Cerebellar nuclear complex (tissue), 1 donor: ENCODE data around the gene STAB2.

Experiments used
- DNase-seq, 2 experiments: peaks; one replicate each; lab custom pipeline; 2025; lab: John Stamatoyannopoulos, UW

STAB2 gene, protein sequence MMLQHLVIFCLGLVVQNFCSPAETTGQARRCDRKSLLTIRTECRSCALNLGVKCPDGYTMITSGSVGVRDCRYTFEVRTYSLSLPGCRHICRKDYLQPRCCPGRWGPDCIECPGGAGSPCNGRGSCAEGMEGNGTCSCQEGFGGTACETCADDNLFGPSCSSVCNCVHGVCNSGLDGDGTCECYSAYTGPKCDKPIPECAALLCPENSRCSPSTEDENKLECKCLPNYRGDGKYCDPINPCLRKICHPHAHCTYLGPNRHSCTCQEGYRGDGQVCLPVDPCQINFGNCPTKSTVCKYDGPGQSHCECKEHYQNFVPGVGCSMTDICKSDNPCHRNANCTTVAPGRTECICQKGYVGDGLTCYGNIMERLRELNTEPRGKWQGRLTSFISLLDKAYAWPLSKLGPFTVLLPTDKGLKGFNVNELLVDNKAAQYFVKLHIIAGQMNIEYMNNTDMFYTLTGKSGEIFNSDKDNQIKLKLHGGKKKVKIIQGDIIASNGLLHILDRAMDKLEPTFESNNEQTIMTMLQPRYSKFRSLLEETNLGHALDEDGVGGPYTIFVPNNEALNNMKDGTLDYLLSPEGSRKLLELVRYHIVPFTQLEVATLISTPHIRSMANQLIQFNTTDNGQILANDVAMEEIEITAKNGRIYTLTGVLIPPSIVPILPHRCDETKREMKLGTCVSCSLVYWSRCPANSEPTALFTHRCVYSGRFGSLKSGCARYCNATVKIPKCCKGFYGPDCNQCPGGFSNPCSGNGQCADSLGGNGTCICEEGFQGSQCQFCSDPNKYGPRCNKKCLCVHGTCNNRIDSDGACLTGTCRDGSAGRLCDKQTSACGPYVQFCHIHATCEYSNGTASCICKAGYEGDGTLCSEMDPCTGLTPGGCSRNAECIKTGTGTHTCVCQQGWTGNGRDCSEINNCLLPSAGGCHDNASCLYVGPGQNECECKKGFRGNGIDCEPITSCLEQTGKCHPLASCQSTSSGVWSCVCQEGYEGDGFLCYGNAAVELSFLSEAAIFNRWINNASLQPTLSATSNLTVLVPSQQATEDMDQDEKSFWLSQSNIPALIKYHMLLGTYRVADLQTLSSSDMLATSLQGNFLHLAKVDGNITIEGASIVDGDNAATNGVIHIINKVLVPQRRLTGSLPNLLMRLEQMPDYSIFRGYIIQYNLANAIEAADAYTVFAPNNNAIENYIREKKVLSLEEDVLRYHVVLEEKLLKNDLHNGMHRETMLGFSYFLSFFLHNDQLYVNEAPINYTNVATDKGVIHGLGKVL (N-terminal part only)

DNA sequence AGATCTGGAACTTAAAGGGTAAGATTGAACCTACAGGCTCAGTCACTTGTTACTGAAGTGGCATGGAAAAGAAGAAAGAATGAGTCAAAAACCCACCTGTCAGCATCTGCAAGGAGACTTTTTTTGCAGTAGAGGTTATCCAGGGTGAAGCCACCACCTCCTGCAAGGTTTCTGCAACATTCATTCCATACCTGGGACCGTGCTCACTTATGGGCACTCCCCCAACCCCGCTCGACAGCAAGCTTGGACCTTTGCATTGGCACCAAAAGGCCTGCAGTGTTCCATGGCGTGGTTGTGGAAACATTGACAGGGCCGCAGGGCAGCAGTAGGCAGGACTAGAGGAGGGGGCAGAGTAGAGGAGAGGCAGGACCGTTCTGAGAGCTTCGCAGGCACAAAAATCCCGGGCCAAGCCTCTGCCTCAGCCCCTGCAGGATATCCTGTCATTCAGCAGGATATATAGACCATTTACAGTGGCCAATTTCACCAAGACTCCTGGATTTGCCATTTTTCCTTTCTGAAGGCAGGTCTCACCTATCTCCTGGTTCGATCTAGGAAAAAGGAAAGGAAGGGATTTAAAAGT, at the start of gene STAB2:
Gene STAB2, plus strand, starts transcription at position 483 of the 580 bp plus-strand sequence. CDS start 204 bp downstream, outside the sequence.
- DNase-seq = no peak

DNA sequence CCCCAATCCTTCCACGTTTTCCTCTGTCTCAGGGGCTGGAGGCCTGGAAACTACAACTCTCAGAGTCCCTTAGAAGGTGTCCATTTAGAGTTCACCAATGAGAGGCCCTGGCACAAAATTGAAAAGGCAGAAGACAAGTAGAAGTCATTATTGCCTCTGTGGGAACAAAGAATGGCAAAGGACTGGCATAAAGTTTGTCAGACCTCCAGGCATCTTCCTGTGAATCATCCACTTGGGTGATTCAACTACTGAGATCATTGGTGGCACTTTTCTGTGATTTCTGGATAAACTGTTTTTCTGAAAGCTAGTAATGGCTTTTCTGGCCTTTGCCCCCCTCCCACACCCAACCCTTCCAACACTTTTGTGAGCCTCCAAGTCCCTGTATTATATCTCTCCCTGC, 48.7 kb upstream of the STAB2 start:
- DNase-seq = no peak

- DNase-seq = no peak
Observed at GRCh38 chr12:103540319-103540718, 46.8 kb upstream of the STAB2 start.

- DNase-seq = no peak
Observed at GRCh38 chr12:103542078-103542477, 45.0 kb upstream of the STAB2 start.

DNA sequence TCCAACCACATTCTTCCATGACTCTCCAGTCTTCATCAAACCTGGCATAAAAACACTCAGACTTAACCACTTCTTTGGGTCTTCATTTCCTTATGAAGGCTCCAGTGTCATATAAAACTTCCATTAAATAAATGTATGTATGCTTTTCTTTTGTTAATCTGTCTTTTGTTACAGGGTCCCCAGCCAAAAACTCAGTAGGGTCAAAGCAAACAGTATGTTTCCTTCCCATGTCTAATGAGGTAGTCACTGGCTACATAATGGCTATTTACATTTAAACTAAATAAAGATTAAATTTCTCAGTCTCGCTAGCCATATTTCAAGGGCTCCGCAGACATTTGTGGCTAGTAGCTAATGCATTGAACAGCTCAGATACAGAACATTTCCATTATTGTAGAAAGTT, 40.1 kb upstream of the STAB2 start:
- DNase-seq = no peak

GRCh38 chr12:103547376-103547775, 39.7 kb upstream of the STAB2 start:
- no peak for DNase-seq

DNA sequence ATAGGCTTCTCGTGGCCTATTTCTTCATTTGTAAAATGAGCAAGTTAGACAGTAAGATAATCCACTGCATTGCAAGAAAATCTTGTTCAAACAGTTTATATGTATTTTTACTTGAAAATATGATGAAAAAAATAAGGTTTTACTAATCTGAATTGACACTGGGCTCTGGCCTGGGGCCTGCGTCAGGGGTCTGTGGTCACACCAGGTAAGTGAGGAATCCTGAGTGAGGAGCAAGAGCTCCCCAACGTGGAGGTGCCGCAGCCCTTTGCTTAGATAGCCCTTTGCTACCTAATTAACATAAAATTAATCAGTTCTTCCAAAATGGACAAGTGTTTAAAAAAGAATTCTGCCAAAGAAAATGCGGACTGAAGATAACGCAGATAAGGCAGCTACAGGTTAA, 39.1 kb upstream of the STAB2 start:
- no peak for DNase-seq

DNA sequence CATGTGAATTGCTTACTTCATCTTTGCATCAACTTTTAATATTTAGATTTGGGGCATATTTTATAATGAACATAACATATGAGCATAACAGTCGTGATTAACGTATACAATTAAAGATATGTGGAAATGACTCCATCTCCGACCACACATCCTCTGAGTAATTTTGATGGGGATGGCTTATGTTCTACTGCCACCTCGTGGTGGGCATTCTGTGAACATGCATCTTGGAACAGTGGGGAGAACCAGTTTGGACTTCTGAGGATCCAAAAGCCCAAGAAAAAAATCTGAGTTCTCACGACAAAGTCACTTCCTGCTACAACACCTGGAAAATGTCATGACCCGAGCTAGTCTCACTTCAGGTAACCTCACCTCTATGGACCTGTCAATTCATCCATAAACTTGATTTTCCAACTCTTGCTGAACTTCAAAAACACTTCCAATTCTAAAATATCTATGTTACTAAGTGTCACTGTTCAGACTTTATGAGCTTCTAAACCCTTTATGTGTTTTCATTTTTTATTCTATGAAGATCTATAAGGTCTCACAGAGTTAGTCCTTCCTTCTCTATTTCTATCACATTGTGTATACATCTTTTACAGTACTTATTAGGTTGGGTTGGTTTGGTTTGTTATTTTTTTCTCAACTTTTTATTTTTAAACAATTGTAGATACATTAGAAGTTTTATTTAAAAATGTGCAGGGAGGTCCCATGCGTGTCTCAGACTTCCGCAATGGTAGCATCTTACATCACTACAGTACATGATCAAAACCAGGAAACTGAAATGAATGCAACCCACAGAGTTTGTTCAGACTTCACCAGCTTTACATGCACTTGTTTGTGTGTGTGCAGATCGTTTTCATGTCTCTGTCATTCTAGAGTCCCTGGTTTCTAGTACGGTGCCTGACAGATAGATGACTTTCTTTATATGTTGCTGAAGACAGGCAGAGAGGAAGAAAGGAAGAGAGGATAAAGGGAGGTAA, 38.2 kb upstream of the STAB2 start:
- DNase-seq = no peak

GRCh38 chr12:103556890-103557627, 30.0 kb upstream of the STAB2 start:
- no peak for DNase-seq

DNA sequence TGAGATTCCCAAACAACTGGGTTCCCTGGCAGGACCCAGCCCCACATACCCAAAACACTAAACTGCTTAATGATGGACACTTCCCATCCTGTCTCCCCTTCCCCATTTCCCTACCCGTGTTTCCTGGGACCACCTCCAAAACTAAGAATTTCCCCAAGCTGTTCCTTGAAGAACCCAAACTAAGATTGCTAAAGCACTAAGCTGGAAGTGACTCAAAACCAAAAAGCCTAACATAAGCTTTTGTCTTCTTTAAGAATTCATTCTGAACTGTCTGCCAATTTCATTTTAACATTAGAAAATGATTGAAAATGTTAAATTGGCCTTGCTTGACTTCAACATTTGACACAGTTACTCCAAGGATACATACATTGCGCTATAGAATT, 29.5 kb upstream of the STAB2 start:
- no peak for DNase-seq

DNA sequence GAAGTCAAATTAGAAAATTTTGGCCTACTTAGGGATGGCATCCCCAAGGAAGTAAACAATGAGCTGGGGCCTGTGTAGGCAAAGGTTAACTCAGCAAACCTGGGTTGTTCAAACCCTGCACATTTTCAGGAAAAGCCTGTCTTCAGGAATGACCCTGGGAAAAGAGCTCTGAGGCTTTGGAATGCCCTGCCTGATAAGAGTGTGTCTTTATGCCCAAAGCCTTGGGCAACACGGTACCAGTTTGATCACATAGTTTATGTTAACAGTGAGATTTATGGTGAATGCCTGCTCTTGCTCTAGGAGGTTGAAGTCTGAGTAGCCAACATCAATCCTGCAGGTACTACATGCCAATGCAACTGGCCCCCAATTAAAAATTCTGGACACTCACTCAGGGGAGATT, 28.2 kb upstream of the STAB2 start:
- DNase-seq = no peak

GRCh38 chr12:103560604-103561101, 26.4 kb upstream of the STAB2 start:
- no peak for DNase-seq

- DNase-seq = no peak
Observed at GRCh38 chr12:103561174-103561573, 25.9 kb upstream of the STAB2 start.

DNA sequence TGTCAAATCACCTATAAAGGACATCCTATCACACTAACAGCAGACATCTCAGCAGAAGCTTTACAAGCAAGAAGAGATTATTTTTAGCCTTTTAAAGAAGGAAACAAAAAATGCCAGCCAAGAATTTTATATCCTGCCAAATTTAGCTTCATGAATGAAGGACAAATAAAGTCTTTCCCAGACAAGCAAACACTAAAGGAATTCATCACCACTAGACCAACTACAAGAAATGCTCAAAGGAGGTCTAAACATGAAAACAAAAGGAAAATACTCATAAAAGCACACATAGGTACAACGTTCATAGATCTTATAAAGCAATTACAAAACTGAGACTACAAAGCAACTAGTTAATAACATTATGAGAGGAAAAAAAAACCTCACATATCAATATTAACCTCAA, 20.7 kb upstream of the STAB2 start:
- DNase-seq = no peak

DNA sequence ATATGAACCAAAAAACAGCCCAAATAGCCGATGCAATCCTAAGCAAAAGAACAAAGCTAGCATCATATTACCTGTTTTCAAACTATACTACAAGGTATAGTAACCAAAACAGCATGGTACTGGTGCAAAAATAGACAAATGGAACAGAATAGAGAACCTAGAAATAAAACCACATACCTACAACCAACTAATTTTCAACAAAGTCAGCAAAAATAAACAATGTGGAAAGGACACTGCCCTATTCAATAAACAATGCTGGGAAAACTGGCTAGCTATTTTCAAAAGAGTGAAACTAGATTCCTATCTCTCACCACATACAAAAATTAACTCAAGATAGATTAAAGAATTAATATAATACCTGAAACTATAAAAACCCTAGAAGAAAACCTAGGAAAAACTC, 17.8 kb upstream of the STAB2 start:
- no peak for DNase-seq

DNA sequence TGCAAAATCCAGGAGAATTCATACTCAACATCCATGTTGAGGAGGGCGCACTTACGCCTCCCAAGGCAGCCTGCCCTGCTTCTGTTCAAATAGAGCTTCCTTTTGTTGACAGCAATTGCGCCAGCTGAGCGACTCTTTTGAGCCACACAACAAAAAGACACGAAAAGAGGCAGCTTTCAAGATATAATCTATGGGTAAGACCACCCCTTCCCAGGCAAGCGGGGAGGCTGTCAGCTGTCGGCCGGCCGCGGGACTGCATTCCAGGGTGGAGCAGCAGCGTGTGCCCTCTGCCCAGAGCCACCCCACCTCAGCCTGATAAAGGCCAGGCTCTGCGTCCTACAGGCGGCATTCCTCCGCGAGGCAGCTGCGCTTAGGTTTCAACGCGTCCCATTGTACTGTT, 15.8 kb upstream of the STAB2 start:
- no peak for DNase-seq

DNA sequence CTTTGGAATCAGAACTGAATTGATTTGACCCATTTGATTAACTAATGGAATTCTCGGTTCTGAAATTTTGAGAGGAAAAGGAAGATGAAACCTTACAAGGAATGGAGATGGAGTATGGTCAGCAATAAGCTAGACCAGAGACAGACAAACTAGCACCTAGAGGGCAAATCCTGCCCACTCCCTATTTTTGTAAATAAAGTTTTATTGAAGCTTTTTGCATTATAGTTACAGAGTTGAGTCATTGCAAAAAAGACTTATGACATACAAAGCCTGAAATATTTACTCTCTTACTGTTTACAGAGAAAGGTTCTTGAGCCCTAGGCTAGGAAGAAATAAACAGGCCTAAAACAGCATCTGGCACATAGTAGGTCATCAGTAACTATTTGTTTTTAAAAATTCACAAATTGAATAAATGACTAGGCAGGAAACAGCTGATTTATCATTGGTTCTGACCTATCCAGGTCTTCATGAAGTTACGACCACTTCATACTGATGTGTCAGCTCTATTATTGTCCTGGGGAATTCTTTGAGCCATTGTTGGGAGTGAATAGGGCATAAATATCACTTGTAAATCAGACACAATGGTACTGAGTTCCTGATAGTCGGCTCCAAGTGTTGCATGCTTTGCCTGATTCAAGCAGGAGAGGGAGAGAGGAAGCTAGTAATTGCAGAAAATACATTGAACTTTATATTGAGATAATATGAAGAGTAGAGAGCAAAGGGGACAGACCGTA, 14.6 kb upstream of the STAB2 start:
- DNase-seq = no peak

DNA sequence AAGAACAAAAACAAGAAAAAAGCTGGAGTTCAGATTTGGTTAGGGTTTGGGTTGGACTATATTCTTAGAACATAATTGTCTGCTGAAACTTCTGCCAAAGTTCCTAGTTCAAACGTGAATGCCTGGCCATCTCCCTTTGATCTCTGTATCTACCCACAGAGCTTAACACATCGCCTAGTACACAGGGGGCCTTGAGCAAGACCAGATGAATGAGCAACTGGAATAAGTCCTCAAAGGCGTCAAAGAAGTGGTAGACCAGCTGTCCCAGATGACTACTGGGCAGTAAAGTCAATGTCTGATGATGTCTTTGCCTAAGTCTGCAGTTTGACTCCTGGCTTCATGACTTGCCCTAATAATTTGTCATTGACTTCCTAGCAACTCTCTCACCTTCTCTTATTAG, 13.9 kb upstream of the STAB2 start:
- no peak for DNase-seq

DNA sequence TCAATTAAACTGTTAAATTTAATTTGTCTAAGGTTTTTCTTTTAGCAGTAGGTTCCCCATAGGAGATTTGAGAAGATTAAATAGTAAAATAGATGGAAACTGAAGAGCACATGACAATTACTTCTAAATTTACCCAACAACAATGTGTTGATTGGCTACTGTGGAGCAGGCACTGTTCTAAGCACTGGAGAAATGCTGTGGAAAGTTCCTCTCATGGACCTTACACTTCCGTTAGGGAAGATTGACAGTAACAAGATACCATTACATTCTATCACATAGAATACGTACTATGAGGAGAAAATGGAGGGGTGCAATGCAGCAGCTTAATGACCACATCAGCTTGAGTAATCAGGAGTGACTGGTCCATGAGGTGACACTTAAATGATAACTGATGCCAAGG, 8.1 kb upstream of the STAB2 start:
- no peak for DNase-seq
